GM10266 (cell line): ENCODE data around the gene ERV3-1.

Experiments used
- DNase-seq: peaks from one replicate; pipeline ENCODE4 v3.0.0; 2012; ENCODE audit errors: extremely low spot score
- TF ChIP-seq, protein P1 (sequence below): IDR thresholded peaks from 2 replicates; pipeline ENCODE4 v1.5.1; 2012; ENCODE audit warnings: mild to moderate bottlenecking, low read depth; ENCODE audit not compliant: control insufficient read depth, insufficient read depth; ENCODE audit errors: missing control alignments

Gene ERV3-1

DNA sequence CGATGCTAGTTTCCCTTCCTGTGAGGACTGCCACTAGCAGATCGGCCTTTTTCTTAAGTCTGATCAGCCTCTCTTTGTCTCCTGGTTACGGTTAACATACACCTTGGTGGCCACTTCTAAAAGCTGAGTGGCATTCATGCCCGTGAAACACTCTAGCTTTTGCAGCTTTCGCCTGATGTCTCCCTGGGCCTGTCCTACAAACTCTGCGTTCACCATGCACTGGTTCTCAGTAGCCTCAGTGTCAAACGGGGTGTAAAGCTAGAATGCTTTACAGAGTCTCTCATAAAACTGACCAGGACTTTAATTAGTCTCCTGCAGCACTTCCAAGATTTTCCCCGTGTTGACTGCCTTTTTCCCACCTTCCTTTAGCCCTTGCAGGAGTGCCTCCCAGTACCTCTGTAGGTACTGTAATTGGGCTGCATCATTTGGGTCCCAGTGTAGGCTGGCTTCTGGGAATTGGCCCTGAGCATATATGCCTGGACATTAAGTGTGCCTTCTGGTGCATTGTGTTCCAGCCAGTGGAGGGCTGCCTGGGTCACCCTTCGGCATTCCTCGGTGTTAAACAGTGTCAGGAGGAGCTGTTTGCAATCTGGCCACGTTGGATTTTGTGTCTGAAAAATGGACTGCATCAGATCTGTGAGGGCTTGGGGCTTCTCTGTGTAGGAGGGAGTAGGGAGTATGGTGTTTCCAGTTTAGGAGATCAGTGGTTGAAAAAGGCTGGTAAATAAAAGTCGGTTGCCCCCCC is 9.2 kb downstream of the ERV3-1 start:
- TF ChIP-seq, protein P1, sequence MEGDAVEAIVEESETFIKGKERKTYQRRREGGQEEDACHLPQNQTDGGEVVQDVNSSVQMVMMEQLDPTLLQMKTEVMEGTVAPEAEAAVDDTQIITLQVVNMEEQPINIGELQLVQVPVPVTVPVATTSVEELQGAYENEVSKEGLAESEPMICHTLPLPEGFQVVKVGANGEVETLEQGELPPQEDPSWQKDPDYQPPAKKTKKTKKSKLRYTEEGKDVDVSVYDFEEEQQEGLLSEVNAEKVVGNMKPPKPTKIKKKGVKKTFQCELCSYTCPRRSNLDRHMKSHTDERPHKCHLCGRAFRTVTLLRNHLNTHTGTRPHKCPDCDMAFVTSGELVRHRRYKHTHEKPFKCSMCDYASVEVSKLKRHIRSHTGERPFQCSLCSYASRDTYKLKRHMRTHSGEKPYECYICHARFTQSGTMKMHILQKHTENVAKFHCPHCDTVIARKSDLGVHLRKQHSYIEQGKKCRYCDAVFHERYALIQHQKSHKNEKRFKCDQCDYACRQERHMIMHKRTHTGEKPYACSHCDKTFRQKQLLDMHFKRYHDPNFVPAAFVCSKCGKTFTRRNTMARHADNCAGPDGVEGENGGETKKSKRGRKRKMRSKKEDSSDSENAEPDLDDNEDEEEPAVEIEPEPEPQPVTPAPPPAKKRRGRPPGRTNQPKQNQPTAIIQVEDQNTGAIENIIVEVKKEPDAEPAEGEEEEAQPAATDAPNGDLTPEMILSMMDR = no peak
- DNase-seq = no peak

- TF ChIP-seq, protein P1 = no peak
- no peak for DNase-seq
Measured at GRCh38 chr7:64996305-64996704, 10.2 kb downstream of the ERV3-1 start.

DNA sequence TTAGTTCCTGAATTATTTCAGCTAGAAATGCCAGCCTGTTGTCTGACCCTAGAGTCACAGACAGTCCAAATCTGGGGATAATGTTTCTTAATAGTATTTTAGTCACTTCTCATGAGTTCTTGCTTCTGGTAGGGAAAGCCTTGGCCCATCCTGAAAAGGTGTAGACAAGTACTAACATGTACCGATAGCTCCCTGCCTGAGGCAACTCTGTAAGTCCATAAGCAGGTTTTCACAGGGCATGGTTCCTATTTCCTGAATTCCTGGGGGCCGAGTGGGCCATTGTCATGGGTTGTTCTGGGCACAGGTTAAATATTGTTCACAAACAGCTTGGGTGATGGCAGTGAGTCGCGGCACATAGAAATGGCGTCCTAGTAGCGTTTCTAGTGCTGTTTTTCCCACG is 12.6 kb downstream of the ERV3-1 start:
- TF ChIP-seq, protein P1 = no peak
- DNase-seq = no peak

GRCh38 chr7:64992971-64993370 is 13.5 kb downstream of the ERV3-1 start:
- no peak for DNase-seq
- TF ChIP-seq, protein P1 = no peak

- DNase-seq = no peak
- TF ChIP-seq, protein P1 = no peak
Measured at GRCh38 chr7:64990936-64991335, 15.6 kb downstream of the ERV3-1 start, which contains the start of gene ZNF117. Gene ZNF117, minus strand, starts transcription at chr7:64991036.

DNA sequence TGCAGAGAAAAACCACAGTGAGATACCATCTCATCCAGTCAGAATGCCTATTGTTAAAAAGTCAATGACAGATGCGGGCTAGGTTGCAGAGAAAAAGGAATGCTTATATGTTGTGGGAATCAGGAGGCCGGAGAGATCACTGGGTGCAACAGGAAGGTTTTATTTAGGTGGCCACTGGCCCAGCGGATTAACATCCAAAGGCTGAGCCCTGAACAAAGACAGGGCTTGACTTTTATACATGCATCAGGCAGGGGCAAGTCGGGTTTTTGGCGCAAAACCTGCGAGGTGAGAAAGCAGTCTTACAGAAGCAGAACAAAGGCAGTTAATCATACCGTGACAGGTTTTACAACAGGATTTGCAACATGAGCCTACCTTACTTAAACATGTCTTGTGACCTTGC is 16.3 kb downstream of the ERV3-1 start:
- TF ChIP-seq, protein P1 = no peak
- DNase-seq = no peak

- no peak for DNase-seq
- TF ChIP-seq, protein P1 = no peak
Measured at GRCh38 chr7:64978497-64979203, 27.8 kb downstream of the ERV3-1 start.
